Measurements from ENCODE around the gene TMEM19. TPM values are rescaled to one million over a fixed set of nuclear protein-coding genes. Genes with fewer than 3 reads are reported as not detected.

TMEM19 gene
- 28.3 to 37.0 TPM (median 33.8 TPM) in 5 replicates for total RNA-seq (2022; extraction: Qiagen RNA extraction; ENCODE audit: low read depth)

DNA sequence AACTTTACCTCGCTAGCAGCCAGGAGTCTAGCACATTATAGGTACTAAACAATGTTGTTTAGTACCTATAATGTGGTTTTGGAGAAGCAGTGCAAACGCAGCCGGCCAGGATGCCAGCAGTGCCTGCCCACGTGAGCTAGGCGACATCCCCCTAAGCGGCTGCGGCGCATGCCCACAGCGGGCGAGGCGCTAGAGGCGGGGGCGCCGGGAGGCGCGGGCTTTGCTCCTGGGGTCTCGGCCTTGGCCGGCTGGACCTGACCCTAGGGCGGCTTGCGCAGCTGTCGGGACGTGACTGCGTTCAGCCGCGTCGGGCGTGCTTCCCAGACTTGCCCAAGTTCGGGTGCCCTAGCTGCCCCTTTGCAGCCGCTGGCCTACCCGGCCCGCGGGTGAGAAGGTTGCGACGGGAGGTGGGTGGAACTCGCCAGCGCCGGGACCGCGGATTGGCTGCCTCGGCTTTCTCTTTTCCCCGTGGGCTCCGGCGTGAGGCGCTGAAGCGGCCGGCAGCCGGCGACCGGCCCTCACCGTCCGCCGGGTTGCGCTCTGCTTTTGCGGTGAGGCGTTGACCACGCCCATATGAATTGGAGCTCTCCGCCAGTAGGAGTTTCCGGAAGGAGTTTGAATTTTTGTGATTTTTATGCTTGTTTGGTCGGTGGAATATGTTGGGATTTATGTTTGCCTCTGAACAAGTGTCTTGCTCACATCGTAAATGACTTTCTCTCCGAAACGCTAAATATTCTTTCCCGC, at the start of gene TMEM19:
Gene TMEM19 (plus strand): TSS at position 169 of the 744 bp plus-strand sequence. CDS start 599 bp downstream, outside the sequence.

DNA sequence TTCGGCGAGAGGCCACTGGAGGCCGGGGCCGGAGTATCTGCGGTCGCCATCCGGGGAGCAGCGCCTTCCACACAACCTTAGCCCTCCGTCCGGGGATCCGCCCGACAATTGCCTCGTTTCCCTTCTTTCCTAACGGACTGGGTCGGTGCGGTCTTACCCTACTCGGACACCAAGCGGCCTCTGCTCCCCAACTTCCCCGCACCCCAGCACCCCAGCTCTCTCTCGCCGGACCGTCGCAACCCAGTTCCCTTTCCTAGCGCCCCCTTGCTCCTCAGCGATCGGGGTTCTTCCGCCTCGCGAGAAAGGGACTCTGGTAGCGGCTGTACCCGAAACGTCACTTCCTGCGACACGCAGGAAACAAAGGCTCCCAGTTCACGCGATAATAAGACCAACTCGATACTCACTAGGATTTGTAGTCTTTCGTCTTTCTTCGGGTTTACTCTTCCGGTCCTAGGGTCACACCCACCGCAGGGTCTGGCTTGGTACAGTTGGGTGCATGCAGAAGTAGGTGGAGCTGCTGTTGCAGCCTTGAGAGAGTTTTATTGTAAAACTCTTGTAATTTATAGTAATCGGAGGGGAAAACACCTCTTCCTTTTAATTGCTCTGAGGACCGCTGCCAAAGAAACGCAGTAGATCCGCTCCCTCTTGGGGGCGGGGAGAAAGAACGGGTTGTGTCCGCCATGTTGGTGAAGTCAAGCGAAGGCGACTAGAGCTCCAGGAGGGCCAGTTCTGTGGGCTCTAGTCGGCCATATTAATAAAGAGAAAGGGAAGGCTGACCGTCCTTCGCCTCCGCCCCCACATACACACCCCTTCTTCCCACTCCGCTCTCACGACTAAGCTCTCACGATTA, 22.1 kb upstream of the TMEM19 start, which contains the start of the genes THAP2 and ZFC3H1:
Gene THAP2 (plus strand): TSS at position 741 of the 850 bp plus-strand sequence. CDS start 209 bp downstream, outside the sequence.
Gene ZFC3H1 (minus strand): TSS at position 288 of the 850 bp plus-strand sequence. CDS start 238 bp downstream, at position 50.

Other genes with a start within 250 kb of the TMEM19 start
- gene LGR5, start 246.3 kb upstream of the TMEM19 start, total RNA-seq (2022; extraction: Qiagen RNA extraction; ENCODE audit: low read depth), result not detected in 5 replicates
- gene ZFC3H1, start 22.2 kb upstream of the TMEM19 start, total RNA-seq (2022; extraction: Qiagen RNA extraction; ENCODE audit: low read depth), result 10.6 to 18.0 TPM (median 16.9 TPM) in 5 replicates
- 3.6 to 5.7 TPM (median 4.1 TPM) in 5 replicates for gene THAP2, start 21.8 kb upstream of the TMEM19 start, total RNA-seq (2022; extraction: Qiagen RNA extraction; ENCODE audit: low read depth)
- 30.9 to 64.7 TPM (median 38.7 TPM) in 5 replicates for gene RAB21, start 68.8 kb downstream of the TMEM19 start, total RNA-seq (2022; extraction: Qiagen RNA extraction; ENCODE audit: low read depth)
- gene TBC1D15, start 153.7 kb downstream of the TMEM19 start, total RNA-seq (2022; extraction: Qiagen RNA extraction; ENCODE audit: low read depth), result 17.6 to 27.9 TPM (median 21.1 TPM) in 5 replicates